IgD-negative memory B cell (primary cell): ENCODE results near the gene IL2. TPM values are rescaled to one million over a fixed set of nuclear protein-coding genes. Genes with fewer than 3 reads are reported as not detected.

ENCODE experiments used
- H3K27ac Mint-ChIP-seq, 3 donors: one replicate each; pipeline ENCODE4 v1.8.0; 2020 to 2022; ENCODE audit warnings: mild to moderate bottlenecking in 3 of 3, mixed read lengths in 3 of 3, moderate library complexity in 1 of 3
- H3K27me3 Mint-ChIP-seq: one replicate; pipeline ENCODE4 v1.8.0; 2021; ENCODE audit warnings: mixed read lengths
- H3K36me3 Mint-ChIP-seq: one replicate; pipeline ENCODE4 v1.8.0; 2020; ENCODE audit warnings: mild to moderate bottlenecking, mixed read lengths
- H3K4me1 Mint-ChIP-seq, 3 donors: one replicate each; pipeline ENCODE4 v1.8.0; 2020 to 2022; ENCODE audit warnings: mixed read lengths in 3 of 3, mild to moderate bottlenecking in 1 of 3
- H3K4me3 Mint-ChIP-seq, 4 donors: one replicate each; pipeline ENCODE4 v1.8.0; 2020 to 2022; ENCODE audit warnings: mild to moderate bottlenecking in 4 of 4, mixed read lengths in 4 of 4, moderate library complexity in 3 of 4
- H3K9me3 Mint-ChIP-seq, 3 donors: one replicate each; pipeline ENCODE4 v1.8.0; 2020 to 2021; ENCODE audit warnings: mixed read lengths in 3 of 3, mild to moderate bottlenecking in 1 of 3
- polyA plus RNA-seq: library from polyadenylated mRNA; unstranded; fragments of 300-500 nt; fragmentation: Illumina TruSeq; gene quantifications from one replicate; pipeline ENCODE4 v1.2.3, GENCODE V29; 2021

The IL2 gene
- polyA plus RNA-seq = not detected

DNA sequence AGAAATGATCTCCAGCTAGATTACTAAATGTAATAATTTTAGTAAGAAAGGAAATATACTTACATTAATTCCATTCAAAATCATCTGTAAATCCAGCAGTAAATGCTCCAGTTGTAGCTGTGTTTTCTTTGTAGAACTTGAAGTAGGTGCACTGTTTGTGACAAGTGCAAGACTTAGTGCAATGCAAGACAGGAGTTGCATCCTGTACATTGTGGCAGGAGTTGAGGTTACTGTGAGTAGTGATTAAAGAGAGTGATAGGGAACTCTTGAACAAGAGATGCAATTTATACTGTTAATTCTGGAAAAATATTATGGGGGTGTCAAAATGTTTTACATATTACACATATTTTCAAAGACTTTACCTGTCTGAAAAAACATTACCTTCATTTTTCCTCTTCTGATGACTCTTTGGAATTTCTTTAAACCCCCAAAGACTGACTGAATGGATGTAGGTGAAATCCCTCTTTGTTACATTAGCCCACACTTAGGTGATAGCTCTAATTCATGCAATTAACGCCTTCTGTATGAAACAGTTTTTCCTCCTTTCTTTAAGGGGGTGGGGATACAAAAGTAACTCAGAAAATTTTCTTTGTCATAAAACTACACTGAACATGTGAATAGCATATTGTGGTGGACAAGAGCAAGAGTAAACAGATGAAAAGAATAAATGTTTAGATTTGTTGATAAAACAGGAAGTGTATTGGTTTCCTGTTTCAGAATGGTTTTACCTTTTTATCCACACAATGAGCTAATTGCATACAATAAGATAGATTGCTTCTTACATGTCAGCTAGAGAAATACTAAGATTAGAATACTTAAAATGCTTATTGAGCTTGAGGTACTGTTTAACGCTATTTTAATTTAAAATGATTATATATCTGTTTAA is at the start of gene IL2:
Gene IL2 (minus strand): TSS at position 495 of the 886 bp plus-strand sequence. CDS start 285 bp downstream, at position 210.
- H3K4me3 Mint-ChIP-seq = peak within 1 kb of the TSS in 1 of 4 donors; percentile 9
- H3K27me3 Mint-ChIP-seq = no peaks in the 10 kb centered on the region
- H3K9me3 Mint-ChIP-seq = peaks cover 0 to 2% (median 0%) of the 10 kb centered on the region in 3 donors
- peaks cover 18 to 35% (median 23%) of the 10 kb centered on the region in 3 donors for H3K4me1 Mint-ChIP-seq
- no peaks in the 10 kb centered on the region for H3K36me3 Mint-ChIP-seq
- H3K27ac Mint-ChIP-seq = no peak within 1 kb of the TSS

GRCh38 chr4:122503214-122503613 is 46.7 kb upstream of the IL2 start:
- H3K27me3 Mint-ChIP-seq = peaks cover 8% of the 10 kb centered on the region
- no peak overlapping the region for H3K4me3 Mint-ChIP-seq
- H3K4me1 Mint-ChIP-seq = peaks cover 0 to 1% (median 0%) of the 10 kb centered on the region in 3 donors
- no peak overlapping the region for H3K27ac Mint-ChIP-seq
- H3K9me3 Mint-ChIP-seq = peaks cover 0 to 2% (median 0%) of the 10 kb centered on the region in 3 donors
- no peaks in the 10 kb centered on the region for H3K36me3 Mint-ChIP-seq

- H3K9me3 Mint-ChIP-seq = peaks cover 0 to 2% (median 0%) of the 10 kb centered on the region in 3 donors
- H3K36me3 Mint-ChIP-seq = no peaks in the 10 kb centered on the region
- no peak overlapping the region for H3K4me3 Mint-ChIP-seq
- H3K4me1 Mint-ChIP-seq = no peaks in the 10 kb centered on the region
- H3K27ac Mint-ChIP-seq = no peak overlapping the region
- H3K27me3 Mint-ChIP-seq = peaks cover 8% of the 10 kb centered on the region
These were observed 44.5 kb upstream of the IL2 start for GRCh38 chr4:122500852-122501501.

DNA sequence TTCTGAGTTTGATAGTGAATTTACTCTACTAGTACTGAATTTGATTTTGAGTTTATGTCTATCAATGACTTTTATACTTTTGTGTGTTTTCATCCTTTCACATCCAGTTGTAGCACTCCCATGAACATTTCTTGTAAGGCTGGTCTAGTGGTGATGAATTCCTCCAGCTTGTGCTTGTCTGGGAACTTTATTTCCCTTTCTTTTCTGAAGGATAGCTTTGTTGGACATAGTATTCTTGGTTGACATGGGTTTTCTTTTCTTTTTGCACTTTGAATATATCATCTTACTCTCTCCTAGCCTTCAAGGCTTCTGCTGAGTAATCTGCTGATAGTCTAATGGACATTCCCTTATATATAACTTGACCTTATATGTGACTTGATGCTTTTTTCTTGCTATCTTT is 32.5 kb upstream of the IL2 start:
- peaks cover 5% of the 10 kb centered on the region for H3K36me3 Mint-ChIP-seq
- peaks cover 11 to 27% (median 17%) of the 10 kb centered on the region in 3 donors for H3K9me3 Mint-ChIP-seq
- H3K4me1 Mint-ChIP-seq = peaks cover 0 to 1% (median 0%) of the 10 kb centered on the region in 3 donors
- no peak overlapping the region for H3K27ac Mint-ChIP-seq
- peaks cover 4% of the 10 kb centered on the region for H3K27me3 Mint-ChIP-seq
- H3K4me3 Mint-ChIP-seq = peak overlapping the region in 1 of 4 donors; percentile 45

GRCh38 chr4:122483481-122483880 is 27.0 kb upstream of the IL2 start:
- Mint-ChIP-seq H3K36me3 (peaks cover 5% of the 10 kb centered on the region), H3K27ac (no peak overlapping the region), H3K4me1 (no peaks in the 10 kb centered on the region), H3K27me3 (peaks cover 7% of the 10 kb centered on the region), H3K9me3 (peaks cover 7 to 16% (median 10%) of the 10 kb centered on the region in 3 donors), H3K4me3 (no peak overlapping the region)

DNA sequence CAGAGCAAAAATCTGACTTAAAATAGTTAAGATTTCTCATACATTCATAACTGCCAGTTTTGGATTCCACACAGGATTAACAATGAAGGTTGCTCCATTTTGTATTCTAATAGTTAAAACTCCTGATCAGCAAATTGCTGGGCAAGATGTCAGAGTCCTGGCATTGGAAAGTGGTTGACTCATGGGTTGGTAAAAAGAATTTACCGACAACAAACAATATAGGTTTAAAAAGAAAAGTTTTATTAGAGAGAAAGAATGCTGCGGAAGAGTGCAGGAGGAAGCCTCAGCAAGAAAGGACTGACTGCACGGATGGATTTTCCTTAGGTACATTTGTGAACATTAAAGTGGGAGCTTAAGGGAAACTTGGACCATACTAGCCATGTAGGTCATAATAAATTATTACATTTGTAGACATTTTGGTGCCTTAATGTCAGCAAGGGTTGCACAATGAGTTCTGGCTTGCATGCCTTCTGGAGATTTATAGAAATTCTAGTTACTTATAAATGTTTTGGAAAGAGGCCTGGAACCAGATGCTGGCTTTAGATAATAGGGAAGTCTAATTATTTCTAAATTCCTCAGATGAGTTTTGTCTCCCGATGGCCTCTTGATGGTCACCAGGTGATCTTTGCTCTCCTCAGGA is 25.4 kb upstream of the IL2 start:
- peaks cover 6% of the 10 kb centered on the region for H3K27me3 Mint-ChIP-seq
- no peak overlapping the region for H3K27ac Mint-ChIP-seq
- no peak overlapping the region for H3K4me3 Mint-ChIP-seq

DNA sequence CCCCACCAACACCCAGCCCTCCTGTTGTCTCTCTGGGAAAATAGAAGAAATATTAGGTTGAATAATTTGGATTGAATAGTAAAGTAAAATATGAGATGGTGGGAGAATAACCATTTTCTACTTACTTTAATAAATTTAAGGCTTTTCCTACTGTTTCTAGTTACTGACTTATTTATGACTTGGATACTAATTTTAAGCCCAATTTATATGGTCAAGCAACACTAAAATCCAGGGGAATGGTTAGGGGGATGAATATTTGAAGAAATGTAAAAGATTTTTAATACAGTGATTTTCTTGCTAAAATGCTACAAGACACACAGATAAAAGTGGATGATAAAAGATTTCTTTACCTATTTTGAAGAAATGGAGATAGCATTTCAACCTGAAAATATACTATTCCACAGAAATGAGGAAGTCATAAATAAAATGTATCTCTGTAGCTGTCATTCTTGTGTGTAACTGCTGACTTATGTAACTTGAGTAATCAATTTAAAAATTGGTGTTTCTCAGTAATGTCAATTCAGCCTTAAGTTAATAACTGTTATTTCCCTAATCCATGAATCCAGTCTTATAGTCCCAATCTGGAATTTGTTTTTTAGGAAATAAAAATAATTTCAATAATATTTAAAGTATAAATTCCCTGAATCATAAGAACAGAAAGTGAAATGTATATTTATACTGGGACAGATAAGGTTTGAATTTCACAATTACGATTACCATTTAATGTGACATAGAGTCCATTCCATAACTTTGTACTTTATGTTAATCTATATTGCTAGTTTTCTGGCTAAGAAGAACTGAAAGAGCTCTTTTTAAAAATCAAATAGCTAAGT is 24.3 kb upstream of the IL2 start:
- Mint-ChIP-seq H3K27me3 (peaks cover 6% of the 10 kb centered on the region), H3K9me3 (no peaks in the 10 kb centered on the region), H3K4me3 (no peak overlapping the region), H3K4me1 (no peaks in the 10 kb centered on the region), H3K27ac (no peak overlapping the region), H3K36me3 (peaks cover 2% of the 10 kb centered on the region)

More for the DNA sequence above, 25.4 kb upstream of the IL2 start:
- H3K9me3 Mint-ChIP-seq = peaks cover 0 to 4% (median 0%) of the 10 kb centered on the region in 3 donors
- H3K4me1 Mint-ChIP-seq = no peaks in the 10 kb centered on the region
- peaks cover 5% of the 10 kb centered on the region for H3K36me3 Mint-ChIP-seq

GRCh38 chr4:122479935-122480416 is 23.5 kb upstream of the IL2 start:
- peaks cover 0 to 3% (median 0%) of the 10 kb centered on the region in 3 donors for H3K9me3 Mint-ChIP-seq
- no peak overlapping the region for H3K27ac Mint-ChIP-seq
- H3K36me3 Mint-ChIP-seq = peaks cover 2% of the 10 kb centered on the region
- peaks cover 6% of the 10 kb centered on the region for H3K27me3 Mint-ChIP-seq
- no peaks in the 10 kb centered on the region for H3K4me1 Mint-ChIP-seq
- H3K4me3 Mint-ChIP-seq = no peak overlapping the region

DNA sequence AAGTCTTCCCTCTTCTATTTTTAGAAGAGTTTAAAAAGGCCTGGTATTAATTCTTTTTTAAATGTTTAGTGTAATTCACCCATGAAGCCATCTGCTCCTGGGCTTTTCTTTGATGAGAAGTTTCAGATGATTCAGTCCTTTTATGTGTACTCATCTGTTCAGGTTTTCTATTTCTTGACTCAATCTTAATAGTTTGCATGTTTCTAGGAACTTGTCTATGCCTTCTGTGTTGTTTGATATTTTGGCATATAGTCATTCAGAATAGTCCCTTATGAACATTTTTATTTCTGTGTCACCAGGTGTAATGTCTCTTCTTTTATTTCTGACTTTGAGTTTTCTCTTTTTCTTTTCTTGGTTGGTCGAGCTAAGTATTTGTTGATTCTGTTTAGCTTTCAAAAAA is 20.2 kb upstream of the IL2 start:
- Mint-ChIP-seq H3K36me3 (no peaks in the 10 kb centered on the region), H3K4me3 (no peak overlapping the region), H3K4me1 (no peaks in the 10 kb centered on the region), H3K9me3 (peaks cover 0 to 3% (median 2%) of the 10 kb centered on the region in 3 donors), H3K27me3 (peaks cover 4% of the 10 kb centered on the region), H3K27ac (no peak overlapping the region)

DNA sequence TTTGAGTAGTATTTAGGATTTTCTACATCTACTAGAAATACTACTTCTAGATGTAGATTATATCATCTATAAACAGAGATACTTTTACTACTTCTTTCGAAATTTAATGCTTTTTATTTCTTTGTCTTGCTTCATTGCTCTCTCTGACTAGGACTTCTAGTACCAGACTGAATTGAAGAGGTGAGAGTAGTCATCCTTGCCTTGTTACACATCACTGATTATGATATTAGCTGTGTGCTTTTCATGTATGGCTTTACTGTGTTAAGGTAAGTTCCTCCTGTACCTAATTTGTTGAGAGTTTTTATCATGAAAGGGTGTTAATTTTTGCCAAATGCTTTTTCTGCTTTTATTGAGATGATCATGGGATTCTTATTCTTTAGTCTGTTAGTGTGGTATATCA is 19.6 kb upstream of the IL2 start:
- Mint-ChIP-seq H3K9me3 (peaks cover 0 to 3% (median 2%) of the 10 kb centered on the region in 3 donors), H3K36me3 (no peaks in the 10 kb centered on the region), H3K27ac (no peak overlapping the region), H3K4me1 (no peaks in the 10 kb centered on the region), H3K4me3 (no peak overlapping the region), H3K27me3 (peaks cover 4% of the 10 kb centered on the region)

GRCh38 chr4:122475233-122475632 is 18.7 kb upstream of the IL2 start:
- H3K27ac Mint-ChIP-seq = no peak overlapping the region
- peaks cover 0 to 5% (median 4%) of the 10 kb centered on the region in 3 donors for H3K9me3 Mint-ChIP-seq
- H3K4me3 Mint-ChIP-seq = no peak overlapping the region
- H3K36me3 Mint-ChIP-seq = no peaks in the 10 kb centered on the region
- H3K4me1 Mint-ChIP-seq = no peaks in the 10 kb centered on the region
- H3K27me3 Mint-ChIP-seq = peaks cover 6% of the 10 kb centered on the region

- no peak overlapping the region for H3K27ac Mint-ChIP-seq
These were observed 12.9 kb upstream of the IL2 start for GRCh38 chr4:122469457-122469856.

GRCh38 chr4:122458625-122459024 is 2.1 kb upstream of the IL2 start:
- Mint-ChIP-seq H3K4me1 (peaks cover 15 to 30% (median 19%) of the 10 kb centered on the region in 3 donors), H3K9me3 (peaks cover 0 to 2% (median 0%) of the 10 kb centered on the region in 3 donors), H3K27ac (peak overlapping the region in 2 of 3 donors; percentile 16 to 22)

More at GRCh38 chr4:122469457-122469856, 12.9 kb upstream of the IL2 start:
- Mint-ChIP-seq H3K36me3 (no peaks in the 10 kb centered on the region), H3K4me3 (no peak overlapping the region), H3K4me1 (no peaks in the 10 kb centered on the region), H3K27me3 (peaks cover 5% of the 10 kb centered on the region), H3K9me3 (peaks cover 2 to 6% (median 4%) of the 10 kb centered on the region in 3 donors)

GRCh38 chr4:122453384-122453995 is 3.0 kb downstream of the IL2 start:
- H3K4me1 Mint-ChIP-seq = peaks cover 15 to 28% (median 15%) of the 10 kb centered on the region in 3 donors
- no peaks in the 10 kb centered on the region for H3K36me3 Mint-ChIP-seq
- H3K27ac Mint-ChIP-seq = no peak overlapping the region
- H3K4me3 Mint-ChIP-seq = peak overlapping the region in 1 of 4 donors; percentile 45
- no peaks in the 10 kb centered on the region for H3K27me3 Mint-ChIP-seq
- H3K9me3 Mint-ChIP-seq = peaks cover 0 to 1% (median 0%) of the 10 kb centered on the region in 3 donors

More at GRCh38 chr4:122458625-122459024, 2.1 kb upstream of the IL2 start:
- no peaks in the 10 kb centered on the region for H3K27me3 Mint-ChIP-seq
- H3K4me3 Mint-ChIP-seq = peak overlapping the region; percentile 28 to 91 (median 70)
- H3K36me3 Mint-ChIP-seq = no peaks in the 10 kb centered on the region
